Daoy (cell line): ENCODE results near the gene COA6. TPM values are rescaled to one million over a fixed set of nuclear protein-coding genes. Genes with fewer than 3 reads are reported as not detected.
A peak's percentile ranks its signal among the peaks of the same experiment; 100 is the strongest.

Experiments
- DNase-seq: peaks from one replicate; pipeline ENCODE4 v3.0.0-alpha.2; 2015; ENCODE audit warnings: low read depth
- total RNA-seq: library from RNA; depleted of rRNA; stranded (reverse); fragments of >200 nt; shearing (Covaris generic); gene quantifications from 2 replicates; pipeline ENCODE4 v1.2.3, GENCODE V29; 2014; rRNA removed

Gene COA6
- total RNA-seq, 1 experiment from 2014 or later = 50.3 TPM

DNA sequence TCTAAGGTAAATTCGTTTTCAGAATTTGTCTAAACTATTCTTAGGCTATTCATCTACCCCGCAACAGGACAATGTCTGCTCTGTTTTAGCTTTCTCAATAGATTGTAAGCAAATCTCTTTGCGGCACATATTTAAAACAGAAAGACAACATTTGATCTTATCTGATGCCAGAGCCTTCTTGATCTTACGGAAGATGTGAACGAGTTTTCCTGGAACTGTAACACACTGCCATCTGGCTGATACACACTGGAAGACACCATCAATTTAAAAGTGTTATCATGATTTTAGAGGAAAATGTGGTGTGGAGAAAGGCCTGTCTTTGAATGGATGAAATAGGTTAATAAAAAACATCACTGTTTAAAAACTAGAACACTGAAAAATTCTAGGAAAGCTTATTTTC is 36.1 kb downstream of the COA6 start:
- no peak for DNase-seq

DNA sequence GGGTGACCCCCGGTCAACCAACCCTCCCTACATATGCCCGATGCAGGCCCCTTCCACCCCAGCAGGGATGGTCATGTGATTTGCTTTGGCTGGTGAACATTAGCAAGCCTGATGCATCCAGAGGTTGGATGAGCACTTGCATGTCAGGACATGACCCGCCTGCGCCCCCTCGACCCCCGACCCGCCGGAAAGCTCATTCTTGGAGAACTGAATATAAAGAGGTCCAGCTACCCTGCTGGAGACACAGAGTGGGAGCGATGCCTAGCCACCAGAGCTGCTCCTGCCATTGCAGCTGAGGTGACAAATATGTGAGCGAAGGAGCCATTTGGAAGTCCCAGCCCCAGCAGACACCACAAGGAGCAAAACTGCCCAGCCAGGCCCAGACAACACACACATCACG is 39.6 kb downstream of the COA6 start:
- no peak for DNase-seq

DNA sequence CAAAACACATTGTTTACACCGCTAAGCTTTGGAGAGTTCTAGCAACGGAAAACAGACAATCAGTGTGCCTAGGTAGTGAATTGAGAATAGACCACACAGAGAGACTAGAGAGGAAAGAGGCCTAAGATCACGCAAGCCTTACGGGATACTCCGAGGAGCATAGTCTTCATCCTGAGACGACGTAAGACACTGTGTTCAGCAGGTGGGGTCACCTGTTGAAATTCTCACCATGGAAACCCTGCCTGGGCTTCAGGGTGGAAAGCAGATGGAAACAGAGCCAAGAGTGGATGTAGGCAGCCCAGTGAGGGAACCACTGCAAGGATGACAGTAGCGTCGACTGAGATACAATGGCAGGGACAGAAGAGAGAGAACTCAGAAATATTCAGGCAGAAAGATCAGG is 40.2 kb downstream of the COA6 start:
- DNase-seq = no peak

DNA sequence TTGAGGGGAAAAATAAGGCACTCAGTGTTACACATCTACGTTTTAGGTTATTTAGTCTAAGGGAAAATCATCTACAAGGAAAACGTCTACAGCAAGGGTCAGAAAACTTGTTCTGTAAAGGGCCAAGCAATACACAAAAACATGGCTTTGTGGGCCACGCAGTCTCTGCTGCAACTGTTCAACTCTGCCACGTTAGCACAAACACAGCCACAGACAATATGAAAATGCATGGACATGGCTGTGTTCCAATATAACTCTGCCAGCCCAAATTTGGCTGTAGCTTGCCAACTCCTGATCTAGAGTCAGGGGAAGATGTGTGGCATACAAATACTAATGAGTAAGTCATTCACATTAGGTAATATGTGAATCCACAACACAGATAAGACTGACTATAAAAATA is 40.7 kb downstream of the COA6 start:
- DNase-seq = no peak

DNA sequence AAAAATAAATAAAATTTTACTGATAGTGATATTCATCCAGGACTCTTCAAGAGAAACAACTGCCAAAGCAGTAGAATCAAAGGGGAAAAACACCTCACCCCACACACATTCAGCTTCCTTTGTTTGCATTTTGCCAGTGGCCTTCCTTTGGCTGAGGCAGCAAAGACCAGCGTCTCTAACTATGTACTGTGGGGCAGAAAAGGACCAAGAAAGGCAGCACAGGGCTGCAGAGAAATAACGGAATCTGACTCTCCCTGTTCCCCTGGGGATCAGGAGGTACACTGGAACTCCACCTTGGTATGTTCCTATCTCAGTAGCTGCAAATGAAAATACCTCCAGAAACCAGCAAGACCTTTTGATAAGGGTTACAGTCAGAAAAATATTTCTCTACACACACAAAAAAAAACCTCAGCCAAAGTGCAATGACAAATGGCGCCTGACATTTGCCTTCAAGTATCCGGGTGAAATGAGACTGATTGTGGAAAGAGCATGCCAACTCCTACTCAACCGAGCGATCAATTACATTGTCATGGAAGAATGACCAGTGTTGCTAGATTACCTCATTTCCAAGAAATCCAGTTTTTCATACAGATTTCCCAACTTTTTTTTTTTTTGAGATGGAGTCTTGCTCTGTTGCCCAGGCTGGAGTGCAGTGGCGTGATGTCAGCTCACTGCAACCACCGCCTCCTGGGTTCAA is 54.8 kb downstream of the COA6 start:
- no peak for DNase-seq

DNA sequence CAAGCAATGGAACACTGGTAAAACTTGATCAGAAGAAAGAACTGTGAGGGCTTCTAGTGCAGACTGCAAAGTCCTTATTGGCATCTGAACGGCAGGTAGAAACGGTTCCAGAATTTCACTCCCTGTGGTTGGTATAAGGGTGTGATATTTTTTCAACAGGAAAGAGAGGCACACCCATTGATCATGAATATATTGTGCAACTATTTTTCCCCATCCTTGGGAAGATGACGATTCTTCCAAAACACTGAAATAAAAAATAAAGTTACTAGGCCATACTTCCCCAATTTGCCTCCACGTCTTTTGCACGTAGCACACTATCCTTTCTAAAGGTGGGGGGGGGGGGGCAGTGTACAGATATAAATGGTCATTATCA is 56.2 kb downstream of the COA6 start:
- no peak for DNase-seq

DNA sequence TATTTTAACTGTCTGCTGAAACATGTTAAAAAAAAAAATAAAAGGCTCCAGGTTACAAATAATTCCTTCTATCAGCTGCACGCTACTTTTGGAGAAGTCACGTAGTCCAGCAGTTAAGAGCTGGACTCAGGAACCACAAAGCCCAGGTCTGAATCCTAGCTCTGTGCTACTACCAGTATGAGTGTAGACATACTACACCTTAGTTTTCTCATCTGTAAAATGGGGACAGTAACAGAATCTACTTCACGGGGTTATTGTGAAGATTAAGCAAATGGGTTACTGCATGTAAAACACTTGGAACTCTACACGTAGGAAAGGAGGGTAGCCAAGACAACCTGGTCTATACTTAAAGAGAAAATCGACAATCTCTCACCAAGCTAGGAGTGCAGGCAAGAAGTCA is 57.4 kb downstream of the COA6 start:
- no peak for DNase-seq

DNA sequence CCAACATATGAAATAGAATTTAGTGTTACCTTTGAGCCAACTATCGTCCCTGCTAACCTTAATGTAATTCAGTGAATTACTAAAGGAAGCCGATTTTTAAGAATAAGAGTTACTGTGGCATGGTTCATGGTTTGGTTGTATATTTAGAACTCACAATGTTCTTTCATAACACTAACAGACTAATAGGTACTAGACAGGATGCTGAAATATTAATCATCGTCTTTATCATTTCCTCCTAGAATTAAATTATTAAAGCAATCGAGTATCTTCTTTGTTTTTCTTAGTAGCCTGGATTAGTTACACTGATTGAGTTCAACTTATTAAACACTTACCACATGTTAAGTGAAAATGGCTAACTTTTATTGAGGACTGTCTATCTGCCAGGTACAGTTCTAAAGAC is 58.0 kb downstream of the COA6 start:
- no peak for DNase-seq

DNA sequence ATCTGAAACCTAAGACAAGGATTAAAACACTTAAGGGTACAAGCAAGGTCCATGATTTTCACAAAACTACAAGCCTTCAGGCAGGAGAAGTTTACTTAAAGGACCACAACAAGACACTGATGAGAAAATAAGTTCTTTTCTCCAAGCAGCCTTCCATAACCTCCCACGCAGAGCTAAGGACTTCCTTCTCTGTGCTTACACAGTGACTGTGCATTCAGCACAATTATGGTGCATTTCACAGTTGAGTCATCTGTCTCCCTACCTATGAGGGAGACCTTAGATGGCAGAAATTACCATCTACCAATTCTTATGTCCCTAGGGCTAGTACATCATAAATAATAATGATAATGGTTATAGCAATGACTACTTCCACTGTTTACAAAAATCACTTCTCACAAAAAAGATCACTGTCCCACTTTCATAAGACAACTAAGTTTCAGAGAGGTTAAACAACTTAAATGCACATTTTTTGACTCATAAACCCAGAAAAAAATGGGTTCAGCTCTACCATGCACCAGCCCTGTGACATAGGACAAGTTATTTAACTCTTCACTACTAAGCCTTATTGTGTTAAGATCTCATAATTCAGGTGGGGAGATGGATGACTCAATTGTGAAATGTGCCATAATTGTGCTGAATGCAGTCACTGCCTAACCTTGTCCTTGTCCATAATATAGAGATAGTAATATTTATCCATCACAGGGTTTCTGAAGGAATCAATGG is 60.5 kb downstream of the COA6 start:
- DNase-seq = peak; percentile 87

Other genes with a start within 250 kb of the COA6 start
- 32.5 and 33.2 TPM in 2 replicates for gene TARBP1, start 105.7 kb downstream of the COA6 start, total RNA-seq
- 50.6 and 51.9 TPM in 2 replicates for gene IRF2BP2, start 236.7 kb downstream of the COA6 start, total RNA-seq